NT2/D1 (cell line): ENCODE measurements around the gene TESPA1.

ENCODE experiments used
- SUZ12 ChIP-seq: IDR thresholded peaks from 2 replicates; pipeline ENCODE4 v1.6.1; 2011; ENCODE audit not compliant: insufficient read length, insufficient read depth; ENCODE audit errors: extremely low read depth
- ZNF274 ChIP-seq: IDR thresholded peaks from 2 replicates; pipeline ENCODE4 v1.6.1; 2011; ENCODE audit warnings: mild to moderate bottlenecking, low read depth, low read length

DNA sequence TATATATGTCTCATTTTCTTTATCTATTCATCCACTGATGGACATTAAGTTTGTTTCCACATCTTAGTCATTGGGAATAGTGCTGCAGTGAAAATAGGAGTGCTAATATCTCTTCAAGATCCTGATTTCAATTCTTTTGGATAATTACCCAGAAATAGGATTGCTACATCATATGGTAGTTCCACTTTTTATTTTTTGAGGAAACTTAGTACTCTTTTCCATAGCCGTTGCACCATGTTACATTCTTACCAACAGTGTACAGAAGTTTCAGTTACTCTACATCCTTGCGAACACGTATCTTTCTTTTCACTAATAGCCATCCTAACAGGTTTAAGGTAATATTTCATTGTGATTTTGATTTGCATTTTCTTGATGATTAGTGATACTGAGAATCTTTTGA is 29.8 kb downstream of the TESPA1 start:
- TF ChIP-seq ZNF274 (no peak), SUZ12 (no peak)
